H9 (cell line): Measurements from ENCODE around the gene ADGRD1. TPM values are rescaled to one million over a fixed set of nuclear protein-coding genes. Genes with fewer than 3 reads are reported as not detected.

ENCODE experiments used
- DNase-seq: peaks from one replicate; pipeline ENCODE4 v3.0.0-alpha.2; 2017
- H2AFZ ChIP-seq: one replicate; pipeline ENCODE4 v1.6.1; 2013; ENCODE audit warnings: mild to moderate bottlenecking, low read length, control low read depth, moderate library complexity
- H2AK5ac ChIP-seq: 2 replicates; pipeline ENCODE4 v1.6.1; 2013; ENCODE audit warnings: low read length, control low read depth, mixed read lengths; ENCODE audit not compliant: insufficient read length
- H2BK120ac ChIP-seq: one replicate; pipeline ENCODE4 v1.6.1; 2013; ENCODE audit warnings: low read depth, mild to moderate bottlenecking, low read length, control low read depth, inconsistent platforms; ENCODE audit not compliant: poor library complexity, severe bottlenecking
- H2BK12ac ChIP-seq: 2 replicates; pipeline ENCODE4 v1.6.1; 2013; ENCODE audit warnings: low read length, control low read depth, mixed read lengths, low read depth; ENCODE audit not compliant: insufficient read length
- H2BK15ac ChIP-seq: 2 replicates; pipeline ENCODE4 v1.6.1; 2013; ENCODE audit warnings: low read depth, low read length, control low read depth
- H2BK20ac ChIP-seq: one replicate; pipeline ENCODE4 v1.6.1; 2013; ENCODE audit warnings: low read depth, mild to moderate bottlenecking, low read length, control low read depth, inconsistent platforms; ENCODE audit not compliant: poor library complexity, severe bottlenecking
- H2BK5ac ChIP-seq: 2 replicates; pipeline ENCODE4 v1.6.1; 2013; ENCODE audit warnings: low read length, control low read depth, mixed read lengths; ENCODE audit not compliant: insufficient read length
- H3K14ac ChIP-seq: 2 replicates; pipeline ENCODE4 v1.6.1; 2013; ENCODE audit warnings: low read length, control low read depth; ENCODE audit not compliant: insufficient read depth
- H3K18ac ChIP-seq: 2 replicates; pipeline ENCODE4 v1.6.1; 2013; ENCODE audit warnings: low read depth, mild to moderate bottlenecking, mixed read lengths, low read length, control low read depth; ENCODE audit not compliant: insufficient read length
- H3K23ac ChIP-seq: 2 replicates; pipeline ENCODE4 v1.6.1; 2013; ENCODE audit warnings: low read length, control low read depth, mixed read lengths, low read depth; ENCODE audit not compliant: insufficient read length
- H3K23me2 ChIP-seq: 2 replicates; pipeline ENCODE4 v1.6.1; 2013; ENCODE audit warnings: low read depth, mild to moderate bottlenecking, mixed read lengths, low read length, control low read depth; ENCODE audit not compliant: insufficient read length, poor library complexity, severe bottlenecking
- H3K27ac ChIP-seq: 2 replicates; pipeline ENCODE4 v1.5.1; 2013; ENCODE audit warnings: low read length, control low read depth, mixed read lengths, low read depth; ENCODE audit not compliant: insufficient read length
- H3K27me3 ChIP-seq: 2 replicates; pipeline ENCODE4 v1.6.1; 2013; ENCODE audit warnings: low read length, control low read depth, inconsistent platforms; ENCODE audit not compliant: insufficient read depth
- H3K4ac ChIP-seq: 2 replicates; pipeline ENCODE4 v1.6.1; 2013; ENCODE audit warnings: low read depth, mild to moderate bottlenecking, control low read depth, inconsistent platforms, low read length, moderate library complexity
- H3K4me1 ChIP-seq: 2 replicates; pipeline ENCODE4 v1.6.1; 2013; ENCODE audit warnings: low read length, control low read depth, inconsistent platforms; ENCODE audit not compliant: insufficient read depth
- H3K4me2 ChIP-seq: 2 replicates; pipeline ENCODE4 v1.6.1; 2013; ENCODE audit warnings: low read length, control low read depth, mixed read lengths; ENCODE audit not compliant: insufficient read length, insufficient read depth
- H3K56ac ChIP-seq: 2 replicates; pipeline ENCODE4 v1.6.1; 2013; ENCODE audit warnings: low read depth, mild to moderate bottlenecking, mixed read lengths, low read length, control low read depth; ENCODE audit not compliant: insufficient read length
- H3K79me1 ChIP-seq: 2 replicates; pipeline ENCODE4 v1.6.1; 2013; ENCODE audit warnings: low read depth, mild to moderate bottlenecking, moderate library complexity, low read length, control low read depth, inconsistent platforms; ENCODE audit not compliant: insufficient read depth, poor library complexity, severe bottlenecking
- H3K79me2 ChIP-seq: 2 replicates; pipeline ENCODE4 v1.6.1; 2013; ENCODE audit warnings: low read length, control low read depth, inconsistent platforms; ENCODE audit not compliant: insufficient read depth
- H3K9ac ChIP-seq: 2 replicates; pipeline ENCODE4 v1.6.1; 2013; ENCODE audit warnings: low read length, control low read depth, mixed read lengths; ENCODE audit not compliant: insufficient read length; ENCODE audit errors: extremely low read depth
- H3K9me3 ChIP-seq: one replicate; pipeline ENCODE4 v1.6.1; 2013; ENCODE audit warnings: low read depth, low read length, inconsistent platforms; ENCODE audit not compliant: control insufficient read depth
- H3T11ph ChIP-seq: one replicate; pipeline ENCODE4 v1.6.1; 2013; ENCODE audit warnings: mild to moderate bottlenecking, low read length, control low read depth, inconsistent platforms
- H4K20me1 ChIP-seq: one replicate; pipeline ENCODE4 v1.6.1; 2013; ENCODE audit not compliant: control insufficient read depth, insufficient read length, insufficient read depth
- H4K5ac ChIP-seq: 2 replicates; pipeline ENCODE4 v1.6.1; 2013; ENCODE audit warnings: low read depth, mild to moderate bottlenecking, mixed read lengths, low read length, control low read depth; ENCODE audit not compliant: insufficient read length
- H4K8ac ChIP-seq: replicated peaks from 2 replicates; pipeline ENCODE4 v1.6.1; 2013; ENCODE audit warnings: low read length, control low read depth, mixed read lengths, low read depth; ENCODE audit not compliant: insufficient read length
- H4K91ac ChIP-seq: 2 replicates; pipeline ENCODE4 v1.6.1; 2013; ENCODE audit warnings: low read depth, mild to moderate bottlenecking, moderate library complexity, mixed read lengths, low read length, control low read depth; ENCODE audit not compliant: insufficient read length
- H3K27ac Mint-ChIP-seq, 3 experiments: 2 replicates in 2 of 3; 3 replicates in 1 of 3; pipeline ENCODE4 v1.8.0; 2020 to 2021; ENCODE audit warnings: mixed read lengths in 3 of 3, mild to moderate bottlenecking in 1 of 3, moderate library complexity in 1 of 3
- H3K27me3 Mint-ChIP-seq: 2 replicates; pipeline ENCODE4 v1.8.0; 2021; ENCODE audit warnings: low read depth, mild to moderate bottlenecking, moderate library complexity, mixed read lengths
- H3K36me3 Mint-ChIP-seq, 3 experiments: 2 replicates in 2 of 3; 3 replicates in 1 of 3; pipeline ENCODE4 v1.8.0; 2020 to 2021; ENCODE audit warnings: low read depth in 3 of 3, mixed read lengths in 3 of 3; ENCODE audit not compliant: insufficient read depth in 1 of 3
- H3K4me1 Mint-ChIP-seq, 2 experiments: 2 replicates each; pipeline ENCODE4 v1.8.0; 2020; ENCODE audit warnings: mixed read lengths in 2 of 2
- H3K4me3 Mint-ChIP-seq, 2 experiments: 2 replicates in 1 of 2; 3 replicates in 1 of 2; pipeline ENCODE4 v1.8.0; 2020 to 2021; ENCODE audit warnings: mild to moderate bottlenecking in 2 of 2, mixed read lengths in 2 of 2, moderate library complexity in 1 of 2
- H3K9me3 Mint-ChIP-seq, 2 experiments: 2 replicates in 1 of 2; 3 replicates in 1 of 2; pipeline ENCODE4 v1.8.0; 2020; ENCODE audit warnings: mild to moderate bottlenecking in 2 of 2, mixed read lengths in 2 of 2, moderate library complexity in 1 of 2
- WGBS: extraction: QIAGEN DNeasy Blood & Tissue Kit; methylation state at CpG from one replicate; pipeline ENCODE4 v1.1.7; 2013; ENCODE audit warnings: missing lambda C conversion rate, low lambda C conversion rate, mixed read lengths; ENCODE audit not compliant: insufficient read length; ENCODE audit errors: extremely low coverage; 5-methylcytosine and 5-hydroxymethylcytosine counted together
- total RNA-seq: library from RNA; stranded (reverse); gene quantifications from 2 replicates; pipeline ENCODE4 v1.2.1, GENCODE V29; 2021
- TF ChIP-seq, protein P1 (sequence below): fragments of 200-600 bp; sonication (generic); conservative IDR thresholded peaks from 3 replicates; pipeline ENCODE4 v1.8.0; 2021; ENCODE audit warnings: antibody characterized with exemption, mild to moderate bottlenecking

Gene ADGRD1
- total RNA-seq, 1 experiment from 2014 or later: 0.52 TPM

DNA sequence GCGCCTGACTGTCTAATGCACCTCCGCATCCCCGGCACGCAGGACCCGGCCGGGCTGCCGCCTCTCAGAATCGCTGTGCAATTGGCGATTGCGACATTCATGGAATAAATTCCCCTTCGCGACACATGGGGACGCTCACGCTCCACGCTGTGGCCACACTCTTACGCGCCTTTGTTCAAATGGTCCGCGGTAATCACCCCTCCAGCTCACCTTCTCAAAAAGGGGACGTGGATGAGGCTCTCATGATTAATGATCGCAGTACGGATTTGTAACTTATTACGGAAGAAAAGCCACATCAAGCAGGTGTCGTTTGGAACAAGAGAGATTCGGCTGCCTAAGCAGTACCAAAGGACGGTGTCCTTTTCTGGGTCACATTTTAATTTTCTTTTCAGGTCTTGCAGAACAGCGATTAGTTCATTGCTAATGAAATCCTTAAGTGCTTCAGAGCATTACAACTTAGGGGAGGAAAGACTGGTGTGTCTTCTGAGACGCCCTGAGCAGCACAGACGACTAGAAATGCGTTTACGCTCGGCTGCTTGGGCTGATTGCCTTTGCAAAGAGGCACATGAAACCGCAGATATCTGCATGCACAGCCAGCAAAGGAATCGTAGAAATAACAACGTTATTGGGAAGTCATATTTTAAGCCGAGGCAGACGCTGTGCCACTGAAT lies 37.3 kb upstream of the ADGRD1 start:
- no peak overlapping the region for H3T11ph ChIP-seq
- peaks cover 0 to 4% (median 0%) of the 10 kb centered on the region in 3 experiments; a peak in 2 of 7 replicates for H3K36me3 Mint-ChIP-seq
- TF ChIP-seq, protein P1, sequence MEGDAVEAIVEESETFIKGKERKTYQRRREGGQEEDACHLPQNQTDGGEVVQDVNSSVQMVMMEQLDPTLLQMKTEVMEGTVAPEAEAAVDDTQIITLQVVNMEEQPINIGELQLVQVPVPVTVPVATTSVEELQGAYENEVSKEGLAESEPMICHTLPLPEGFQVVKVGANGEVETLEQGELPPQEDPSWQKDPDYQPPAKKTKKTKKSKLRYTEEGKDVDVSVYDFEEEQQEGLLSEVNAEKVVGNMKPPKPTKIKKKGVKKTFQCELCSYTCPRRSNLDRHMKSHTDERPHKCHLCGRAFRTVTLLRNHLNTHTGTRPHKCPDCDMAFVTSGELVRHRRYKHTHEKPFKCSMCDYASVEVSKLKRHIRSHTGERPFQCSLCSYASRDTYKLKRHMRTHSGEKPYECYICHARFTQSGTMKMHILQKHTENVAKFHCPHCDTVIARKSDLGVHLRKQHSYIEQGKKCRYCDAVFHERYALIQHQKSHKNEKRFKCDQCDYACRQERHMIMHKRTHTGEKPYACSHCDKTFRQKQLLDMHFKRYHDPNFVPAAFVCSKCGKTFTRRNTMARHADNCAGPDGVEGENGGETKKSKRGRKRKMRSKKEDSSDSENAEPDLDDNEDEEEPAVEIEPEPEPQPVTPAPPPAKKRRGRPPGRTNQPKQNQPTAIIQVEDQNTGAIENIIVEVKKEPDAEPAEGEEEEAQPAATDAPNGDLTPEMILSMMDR: peak; percentile 96
- no peak overlapping the region for H2BK20ac ChIP-seq
- WGBS: no CpG with 5 or more reads among the region's 37 CpGs
- H2BK12ac ChIP-seq: no peak overlapping the region
- no peak overlapping the region for H2BK120ac ChIP-seq
- H3K27me3 Mint-ChIP-seq: peaks cover 30% of the 10 kb centered on the region
- no peaks in the 10 kb centered on the region for H3K9me3 ChIP-seq
- no peak overlapping the region for H3K9ac ChIP-seq
- no peak overlapping the region for H2AK5ac ChIP-seq
- no peak overlapping the region for H2BK15ac ChIP-seq
- no peaks in the 10 kb centered on the region for H3K79me2 ChIP-seq
- no peak overlapping the region for H3K23ac ChIP-seq
- H3K18ac ChIP-seq: no peak overlapping the region
- H3K4me3 Mint-ChIP-seq: no peak overlapping the region
- H4K5ac ChIP-seq: no peak overlapping the region
- no peaks in the 10 kb centered on the region for H3K23me2 ChIP-seq
- H4K91ac ChIP-seq: no peak overlapping the region
- no peak overlapping the region for H3K27ac Mint-ChIP-seq
- H4K8ac ChIP-seq: no peak overlapping the region
- H3K14ac ChIP-seq: no peak overlapping the region
- peaks cover 17 to 20% of the 10 kb centered on the region in 2 experiments for H3K9me3 Mint-ChIP-seq
- no peak overlapping the region for H3K4ac ChIP-seq
- no peaks in the 10 kb centered on the region for H3K79me1 ChIP-seq
- no peak overlapping the region for H3K56ac ChIP-seq
- H3K4me2 ChIP-seq: peak overlapping the region; percentile 7
- H2AFZ ChIP-seq: peak overlapping the region; percentile 48
- no peaks in the 10 kb centered on the region for H3K27me3 ChIP-seq
- H3K27ac ChIP-seq: no peak overlapping the region
- H3K4me1 ChIP-seq: peaks cover 2% of the 10 kb centered on the region; the same call in 1 of the 2 replicates
- no peak overlapping the region for H2BK5ac ChIP-seq
- peaks cover 10 to 11% of the 10 kb centered on the region in 2 experiments for H3K4me1 Mint-ChIP-seq
- H4K20me1 ChIP-seq: no peaks in the 10 kb centered on the region
- DNase-seq: peak; percentile 76
